ENCODE data around the gene AACS. TPM values are rescaled to one million over a fixed set of nuclear protein-coding genes. Genes with fewer than 3 reads are reported as not detected.
"Not testable (repeated sequence)": the region's sequence is repeated elsewhere in the genome, so short reads cannot be mapped to it uniquely, and the experiment has no call there.

The AACS gene
- total and polyA plus RNA-seq, 2 donors (not counting 1 experiment from before 2014, with no cell fraction given) = 6.1 to 20.8 TPM

- Mint-ChIP-seq H3K4me1 (peaks cover 8% of the 10 kb centered on the region), H3K27me3 (no peaks in the 10 kb centered on the region), H3K27ac (no peak overlapping the region), H3K9me3 (ENCODE audit: insufficient read depth) (no peaks in the 10 kb centered on the region), H3K4me3 (no peak overlapping the region)
- Histone ChIP-seq H2AFZ (ENCODE audit: insufficient read depth, low read depth, low read length, poor library complexity, severe bottlenecking) (no peak overlapping the region), H3K79me2 (ENCODE audit: control insufficient read depth, insufficient read depth, low read length) (no peaks in the 10 kb centered on the region), H3K36me3 (replicated peaks in 1 of 2; ENCODE audit: control extremely low read depth in 1 of 2, control insufficient read depth in 1 of 2, extremely low read depth in 1 of 2, insufficient read depth in 2 of 2, low read length in 1 of 2) (peaks cover 0 to under 1% of the 10 kb centered on the region in 2 experiments), H3K27me3 (replicated peaks in 1 of 4; ENCODE audit: control extremely low read depth in 1 of 4, control insufficient read depth in 3 of 4, insufficient read depth in 4 of 4, low read length in 3 of 4) (no peaks in the 10 kb centered on the region), H3K9me3 (ENCODE audit: control extremely low read depth in 1 of 3, control insufficient read depth in 2 of 3, insufficient read depth in 1 of 3, low read length in 2 of 3) (no peaks in the 10 kb centered on the region), H3K27ac (ENCODE audit: low read length in 2 of 2) (no peak overlapping the region), H3K4me3 (ENCODE audit: control extremely low read depth in 1 of 5, extremely low read depth in 1 of 5, insufficient read depth in 1 of 5, low read depth in 2 of 5, low read length in 4 of 5) (no peak overlapping the region), H4K20me1 (ENCODE audit: control insufficient read depth, insufficient read depth, low read length, poor library complexity, severe bottlenecking) (no peaks in the 10 kb centered on the region), H3K4me2 (replicated peaks; ENCODE audit: low read depth, low read length, poor library complexity, severe bottlenecking) (no peak overlapping the region), H3K9ac (ENCODE audit: low read length) (no peak overlapping the region), H3K4me1 (ENCODE audit: control insufficient read depth in 2 of 2, insufficient read depth in 2 of 2, low read length in 2 of 2) (no peaks in the 10 kb centered on the region)
- ChIA-PET POLR2A (no interaction called here), CTCF (interaction anchor here (1.0 kb wide), 1 partner anchor 164 kb away, joined by 3 read pairs; no protein-coding TSS in a partner anchor)
- DNase-seq = no peak
- WGBS (ENCODE audit: insufficient coverage) = 98% methylated on average over 12 of the region's 12 CpGs
- ATAC-seq (ENCODE audit: low read depth) = no peak
- TF ChIP-seq EZH2 (IDR thresholded peaks at IDR 0.05; ENCODE audit: borderline replicate concordance, insufficient read depth, low read depth, low read length, poor library complexity, severe bottlenecking) (no peak), CTCF (IDR thresholded peaks at IDR 0.05) (no peak)
- intact Hi-C loops (cut with micrococcal nuclease) = no loop called here
Measured at GRCh38 chr12:125071456-125071855, 6.2 kb downstream of the AACS start.

DNA sequence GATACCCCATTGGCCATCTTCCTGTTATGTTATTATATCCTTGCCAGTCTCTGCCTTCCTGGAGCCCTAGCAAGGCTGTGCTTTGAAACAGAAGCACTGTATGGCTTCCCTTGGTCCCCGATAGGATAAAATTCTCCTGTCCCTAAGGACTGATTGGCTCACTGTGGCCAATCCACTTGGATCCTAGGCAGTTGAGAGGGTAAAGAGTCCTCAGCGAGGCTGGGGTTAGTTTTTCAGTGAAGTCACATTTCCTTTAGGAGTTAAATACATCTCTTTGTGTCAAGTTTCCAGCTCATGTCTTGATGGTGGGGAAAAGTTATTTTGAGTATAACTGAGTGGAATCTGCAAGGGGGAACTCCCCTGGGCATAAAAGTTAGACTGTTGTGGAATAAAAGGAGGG, 7.3 kb downstream of the AACS start:
- no peaks in the 10 kb centered on the region for H3K4me1 ChIP-seq (ENCODE audit: control insufficient read depth in 2 of 2, insufficient read depth in 2 of 2, low read length in 2 of 2)
- Mint-ChIP-seq H3K27ac (no peak overlapping the region), H3K4me3 (no peak overlapping the region), H3K27me3 (no peaks in the 10 kb centered on the region), H3K4me1 (peaks cover 2% of the 10 kb centered on the region), H3K9me3 (ENCODE audit: insufficient read depth) (no peaks in the 10 kb centered on the region)
- H2AFZ ChIP-seq (ENCODE audit: insufficient read depth, low read depth, low read length, poor library complexity, severe bottlenecking) = no peak overlapping the region
- no peak for ATAC-seq (ENCODE audit: low read depth)
- ChIA-PET POLR2A (no interaction called here), CTCF (interaction anchor here (0.7 kb wide), 3 partner anchors 22 to 722 kb away, joined by 3 read pairs; no protein-coding TSS in a partner anchor)
- intact Hi-C loops (cut with micrococcal nuclease) = no loop called here
- no peak overlapping the region for H3K27ac ChIP-seq (ENCODE audit: low read length in 2 of 2)
- no peak for DNase-seq
- no peak overlapping the region for H3K4me3 ChIP-seq (ENCODE audit: control extremely low read depth in 1 of 5, extremely low read depth in 1 of 5, insufficient read depth in 1 of 5, low read depth in 2 of 5, low read length in 4 of 5)
- no peak for TF ChIP-seq CTCF (IDR thresholded peaks at IDR 0.05)
- TF ChIP-seq EZH2 (IDR thresholded peaks at IDR 0.05; ENCODE audit: borderline replicate concordance, insufficient read depth, low read depth, low read length, poor library complexity, severe bottlenecking) = no peak
- H3K4me2 ChIP-seq (replicated peaks; ENCODE audit: low read depth, low read length, poor library complexity, severe bottlenecking) = no peak overlapping the region
- H3K9ac ChIP-seq (ENCODE audit: low read length) = no peak overlapping the region
- no peaks in the 10 kb centered on the region for H3K27me3 ChIP-seq (replicated peaks in 1 of 4; ENCODE audit: control extremely low read depth in 1 of 4, control insufficient read depth in 3 of 4, insufficient read depth in 4 of 4, low read length in 3 of 4)
- no CpG with 5 or more reads among the region's 2 CpGs for WGBS (ENCODE audit: insufficient coverage)
- H3K36me3 ChIP-seq (replicated peaks in 1 of 2; ENCODE audit: control extremely low read depth in 1 of 2, control insufficient read depth in 1 of 2, extremely low read depth in 1 of 2, insufficient read depth in 2 of 2, low read length in 1 of 2) = peaks cover 0 to 3% of the 10 kb centered on the region in 2 experiments
- H4K20me1 ChIP-seq (ENCODE audit: control insufficient read depth, insufficient read depth, low read length, poor library complexity, severe bottlenecking) = no peaks in the 10 kb centered on the region
- H3K79me2 ChIP-seq (ENCODE audit: control insufficient read depth, insufficient read depth, low read length) = no peaks in the 10 kb centered on the region
- H3K9me3 ChIP-seq (ENCODE audit: control extremely low read depth in 1 of 3, control insufficient read depth in 2 of 3, insufficient read depth in 1 of 3, low read length in 2 of 3) = no peaks in the 10 kb centered on the region

DNA sequence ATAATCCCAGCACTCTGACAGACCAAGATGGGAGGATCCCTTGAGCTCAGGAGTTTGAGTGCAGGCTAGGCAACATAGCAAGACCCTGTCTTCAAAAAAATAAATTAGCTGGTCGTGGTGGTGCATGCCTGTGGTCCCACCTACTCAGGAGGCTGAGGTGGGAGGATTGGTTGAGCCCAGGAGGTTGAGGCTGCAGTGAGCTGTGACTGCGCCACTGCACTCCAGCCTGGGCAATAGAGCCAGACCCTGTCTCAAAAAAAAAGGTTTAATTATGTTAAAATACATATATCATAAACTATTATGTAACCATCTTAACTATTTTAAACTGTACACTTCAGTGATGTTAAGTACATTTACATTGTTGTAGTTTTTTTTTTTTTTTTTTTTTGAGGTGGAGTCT, 9.1 kb downstream of the AACS start:
- WGBS (ENCODE audit: insufficient coverage) = 88% methylated on average over 1 of the region's 2 CpGs
- H3K9me3 Mint-ChIP-seq (ENCODE audit: insufficient read depth); H3K27me3 ChIP-seq (replicated peaks in 1 of 4; ENCODE audit: control extremely low read depth in 1 of 4, control insufficient read depth in 3 of 4, insufficient read depth in 4 of 4, low read length in 3 of 4); H4K20me1 ChIP-seq (ENCODE audit: control insufficient read depth, insufficient read depth, low read length, poor library complexity, severe bottlenecking); H3K27ac ChIP-seq (ENCODE audit: low read length in 2 of 2); H3K4me3 ChIP-seq (ENCODE audit: control extremely low read depth in 1 of 5, extremely low read depth in 1 of 5, insufficient read depth in 1 of 5, low read depth in 2 of 5, low read length in 4 of 5); POLR2A ChIA-PET; H3K4me3 Mint-ChIP-seq; H3K4me1 ChIP-seq (ENCODE audit: control insufficient read depth in 2 of 2, insufficient read depth in 2 of 2, low read length in 2 of 2); H3K9me3 ChIP-seq (ENCODE audit: control extremely low read depth in 1 of 3, control insufficient read depth in 2 of 3, insufficient read depth in 1 of 3, low read length in 2 of 3); H3K4me2 ChIP-seq (replicated peaks; ENCODE audit: low read depth, low read length, poor library complexity, severe bottlenecking); H3K36me3 ChIP-seq (replicated peaks in 1 of 2; ENCODE audit: control extremely low read depth in 1 of 2, control insufficient read depth in 1 of 2, extremely low read depth in 1 of 2, insufficient read depth in 2 of 2, low read length in 1 of 2); CTCF ChIA-PET; H3K27me3 Mint-ChIP-seq; H2AFZ ChIP-seq (ENCODE audit: insufficient read depth, low read depth, low read length, poor library complexity, severe bottlenecking); H3K79me2 ChIP-seq (ENCODE audit: control insufficient read depth, insufficient read depth, low read length); intact Hi-C loops (cut with micrococcal nuclease); H3K9ac ChIP-seq (ENCODE audit: low read length); H3K27ac Mint-ChIP-seq; H3K4me1 Mint-ChIP-seq; DNase-seq; ATAC-seq (ENCODE audit: low read depth): not testable (repeated sequence)
